H9 (cell line): ENCODE results near the gene HUNK. TPM values are rescaled to one million over a fixed set of nuclear protein-coding genes. Genes with fewer than 3 reads are reported as not detected.

Source experiments
- DNase-seq: peaks from one replicate; pipeline ENCODE4 v3.0.0-alpha.2; 2017
- H2AFZ ChIP-seq: one replicate; pipeline ENCODE4 v1.6.1; 2013; ENCODE audit warnings: mild to moderate bottlenecking, low read length, control low read depth, moderate library complexity
- H2AK5ac ChIP-seq: 2 replicates; pipeline ENCODE4 v1.6.1; 2013; ENCODE audit warnings: low read length, control low read depth, mixed read lengths; ENCODE audit not compliant: insufficient read length
- H2BK120ac ChIP-seq: one replicate; pipeline ENCODE4 v1.6.1; 2013; ENCODE audit warnings: low read depth, mild to moderate bottlenecking, low read length, control low read depth, inconsistent platforms; ENCODE audit not compliant: poor library complexity, severe bottlenecking
- H2BK12ac ChIP-seq: 2 replicates; pipeline ENCODE4 v1.6.1; 2013; ENCODE audit warnings: low read length, control low read depth, mixed read lengths, low read depth; ENCODE audit not compliant: insufficient read length
- H2BK15ac ChIP-seq: 2 replicates; pipeline ENCODE4 v1.6.1; 2013; ENCODE audit warnings: low read depth, low read length, control low read depth
- H2BK20ac ChIP-seq: one replicate; pipeline ENCODE4 v1.6.1; 2013; ENCODE audit warnings: low read depth, mild to moderate bottlenecking, low read length, control low read depth, inconsistent platforms; ENCODE audit not compliant: poor library complexity, severe bottlenecking
- H2BK5ac ChIP-seq: 2 replicates; pipeline ENCODE4 v1.6.1; 2013; ENCODE audit warnings: low read length, control low read depth, mixed read lengths; ENCODE audit not compliant: insufficient read length
- H3K14ac ChIP-seq: 2 replicates; pipeline ENCODE4 v1.6.1; 2013; ENCODE audit warnings: low read length, control low read depth; ENCODE audit not compliant: insufficient read depth
- H3K18ac ChIP-seq: 2 replicates; pipeline ENCODE4 v1.6.1; 2013; ENCODE audit warnings: low read depth, mild to moderate bottlenecking, mixed read lengths, low read length, control low read depth; ENCODE audit not compliant: insufficient read length
- H3K23ac ChIP-seq: 2 replicates; pipeline ENCODE4 v1.6.1; 2013; ENCODE audit warnings: low read length, control low read depth, mixed read lengths, low read depth; ENCODE audit not compliant: insufficient read length
- H3K23me2 ChIP-seq: 2 replicates; pipeline ENCODE4 v1.6.1; 2013; ENCODE audit warnings: low read depth, mild to moderate bottlenecking, mixed read lengths, low read length, control low read depth; ENCODE audit not compliant: insufficient read length, poor library complexity, severe bottlenecking
- H3K27ac ChIP-seq: 2 replicates; pipeline ENCODE4 v1.5.1; 2013; ENCODE audit warnings: low read length, control low read depth, mixed read lengths, low read depth; ENCODE audit not compliant: insufficient read length
- H3K27me3 ChIP-seq: 2 replicates; pipeline ENCODE4 v1.6.1; 2013; ENCODE audit warnings: low read length, control low read depth, inconsistent platforms; ENCODE audit not compliant: insufficient read depth
- H3K4ac ChIP-seq: 2 replicates; pipeline ENCODE4 v1.6.1; 2013; ENCODE audit warnings: low read depth, mild to moderate bottlenecking, control low read depth, inconsistent platforms, low read length, moderate library complexity
- H3K4me1 ChIP-seq: 2 replicates; pipeline ENCODE4 v1.6.1; 2013; ENCODE audit warnings: low read length, control low read depth, inconsistent platforms; ENCODE audit not compliant: insufficient read depth
- H3K4me2 ChIP-seq: 2 replicates; pipeline ENCODE4 v1.6.1; 2013; ENCODE audit warnings: low read length, control low read depth, mixed read lengths; ENCODE audit not compliant: insufficient read length, insufficient read depth
- H3K56ac ChIP-seq: 2 replicates; pipeline ENCODE4 v1.6.1; 2013; ENCODE audit warnings: low read depth, mild to moderate bottlenecking, mixed read lengths, low read length, control low read depth; ENCODE audit not compliant: insufficient read length
- H3K79me1 ChIP-seq: 2 replicates; pipeline ENCODE4 v1.6.1; 2013; ENCODE audit warnings: low read depth, mild to moderate bottlenecking, moderate library complexity, low read length, control low read depth, inconsistent platforms; ENCODE audit not compliant: insufficient read depth, poor library complexity, severe bottlenecking
- H3K79me2 ChIP-seq: 2 replicates; pipeline ENCODE4 v1.6.1; 2013; ENCODE audit warnings: low read length, control low read depth, inconsistent platforms; ENCODE audit not compliant: insufficient read depth
- H3K9ac ChIP-seq: 2 replicates; pipeline ENCODE4 v1.6.1; 2013; ENCODE audit warnings: low read length, control low read depth, mixed read lengths; ENCODE audit not compliant: insufficient read length; ENCODE audit errors: extremely low read depth
- H3K9me3 ChIP-seq: one replicate; pipeline ENCODE4 v1.6.1; 2013; ENCODE audit warnings: low read depth, low read length, inconsistent platforms; ENCODE audit not compliant: control insufficient read depth
- H3T11ph ChIP-seq: one replicate; pipeline ENCODE4 v1.6.1; 2013; ENCODE audit warnings: mild to moderate bottlenecking, low read length, control low read depth, inconsistent platforms
- H4K20me1 ChIP-seq: one replicate; pipeline ENCODE4 v1.6.1; 2013; ENCODE audit not compliant: control insufficient read depth, insufficient read length, insufficient read depth
- H4K5ac ChIP-seq: 2 replicates; pipeline ENCODE4 v1.6.1; 2013; ENCODE audit warnings: low read depth, mild to moderate bottlenecking, mixed read lengths, low read length, control low read depth; ENCODE audit not compliant: insufficient read length
- H4K8ac ChIP-seq: replicated peaks from 2 replicates; pipeline ENCODE4 v1.6.1; 2013; ENCODE audit warnings: low read length, control low read depth, mixed read lengths, low read depth; ENCODE audit not compliant: insufficient read length
- H4K91ac ChIP-seq: 2 replicates; pipeline ENCODE4 v1.6.1; 2013; ENCODE audit warnings: low read depth, mild to moderate bottlenecking, moderate library complexity, mixed read lengths, low read length, control low read depth; ENCODE audit not compliant: insufficient read length
- H3K27ac Mint-ChIP-seq, 3 experiments: 2 replicates in 2 of 3; 3 replicates in 1 of 3; pipeline ENCODE4 v1.8.0; 2020 to 2021; ENCODE audit warnings: mixed read lengths in 3 of 3, mild to moderate bottlenecking in 1 of 3, moderate library complexity in 1 of 3
- H3K27me3 Mint-ChIP-seq: 2 replicates; pipeline ENCODE4 v1.8.0; 2021; ENCODE audit warnings: low read depth, mild to moderate bottlenecking, moderate library complexity, mixed read lengths
- H3K36me3 Mint-ChIP-seq, 3 experiments: 2 replicates in 2 of 3; 3 replicates in 1 of 3; pipeline ENCODE4 v1.8.0; 2020 to 2021; ENCODE audit warnings: low read depth in 3 of 3, mixed read lengths in 3 of 3; ENCODE audit not compliant: insufficient read depth in 1 of 3
- H3K4me1 Mint-ChIP-seq, 2 experiments: 2 replicates each; pipeline ENCODE4 v1.8.0; 2020; ENCODE audit warnings: mixed read lengths in 2 of 2
- H3K4me3 Mint-ChIP-seq, 2 experiments: 2 replicates in 1 of 2; 3 replicates in 1 of 2; pipeline ENCODE4 v1.8.0; 2020 to 2021; ENCODE audit warnings: mild to moderate bottlenecking in 2 of 2, mixed read lengths in 2 of 2, moderate library complexity in 1 of 2
- H3K9me3 Mint-ChIP-seq, 2 experiments: 2 replicates in 1 of 2; 3 replicates in 1 of 2; pipeline ENCODE4 v1.8.0; 2020; ENCODE audit warnings: mild to moderate bottlenecking in 2 of 2, mixed read lengths in 2 of 2, moderate library complexity in 1 of 2
- CTCF ChIP-seq: fragments of 200-600 bp; sonication (generic); conservative IDR thresholded peaks from 3 replicates; pipeline ENCODE4 v1.8.0; 2021; ENCODE audit warnings: antibody characterized with exemption, mild to moderate bottlenecking
- WGBS: extraction: QIAGEN DNeasy Blood & Tissue Kit; methylation state at CpG from one replicate; pipeline ENCODE4 v1.1.7; 2013; ENCODE audit warnings: missing lambda C conversion rate, low lambda C conversion rate, mixed read lengths; ENCODE audit not compliant: insufficient read length; ENCODE audit errors: extremely low coverage; 5-methylcytosine and 5-hydroxymethylcytosine counted together
- total RNA-seq: library from RNA; stranded (reverse); gene quantifications from 2 replicates; pipeline ENCODE4 v1.2.1, GENCODE V29; 2021

The HUNK gene
- total RNA-seq, 1 experiment from 2014 or later, result 5.8 TPM

GRCh38 chr21:31903896-31904295, 31.1 kb downstream of the HUNK start:
- no peak for TF ChIP-seq CTCF
- no peak overlapping the region for H2BK120ac ChIP-seq
- H3K4me3 Mint-ChIP-seq, result no peak overlapping the region
- no peak overlapping the region for H3K14ac ChIP-seq
- H3K4ac ChIP-seq, result no peak overlapping the region
- no peak overlapping the region for H3K56ac ChIP-seq
- peaks cover 19 to 32% of the 10 kb centered on the region in 2 experiments for H3K4me1 Mint-ChIP-seq
- H3K79me1 ChIP-seq, result no peaks in the 10 kb centered on the region
- no peak overlapping the region for H3K23ac ChIP-seq
- no peaks in the 10 kb centered on the region for H3K27me3 ChIP-seq
- no CpG with 5 or more reads among the region's 3 CpGs for WGBS
- H3K9ac ChIP-seq, result no peak overlapping the region
- no peak overlapping the region for H2AFZ ChIP-seq
- H3K27ac ChIP-seq, result no peak overlapping the region
- H3K27me3 Mint-ChIP-seq, result peaks cover 5% of the 10 kb centered on the region
- H3K79me2 ChIP-seq, result no peaks in the 10 kb centered on the region
- H4K5ac ChIP-seq, result no peak overlapping the region
- H3K18ac ChIP-seq, result no peak overlapping the region
- H4K8ac ChIP-seq, result no peak overlapping the region
- H3T11ph ChIP-seq, result no peak overlapping the region
- H4K91ac ChIP-seq, result no peak overlapping the region
- H3K4me1 ChIP-seq, result no peaks in the 10 kb centered on the region; the same call in 1 of the 2 replicates
- no peaks in the 10 kb centered on the region for H4K20me1 ChIP-seq
- no peak overlapping the region for H2BK12ac ChIP-seq
- no peaks in the 10 kb centered on the region for H3K23me2 ChIP-seq
- no peaks in the 10 kb centered on the region for H3K9me3 Mint-ChIP-seq
- H3K4me2 ChIP-seq, result no peak overlapping the region
- no peak overlapping the region for H2BK5ac ChIP-seq
- H3K27ac Mint-ChIP-seq, result no peak overlapping the region
- no peak overlapping the region for H2BK15ac ChIP-seq
- H2BK20ac ChIP-seq, result no peak overlapping the region
- no peak for DNase-seq
- no peaks in the 10 kb centered on the region for H3K9me3 ChIP-seq
- no peak overlapping the region for H2AK5ac ChIP-seq
- peaks cover 0 to 7% (median 6%) of the 10 kb centered on the region in 3 experiments; a peak in 4 of 7 replicates for H3K36me3 Mint-ChIP-seq
